HG03060 (cell line): ENCODE results near the gene SPINK1.
"Not testable (repeated sequence)": the region's sequence is repeated elsewhere in the genome, so short reads cannot be mapped to it uniquely, and the experiment has no call there.

Experiments used
- ATAC-seq: cut with Tn5 transposase; IDR thresholded peaks from one replicate; pipeline ENCODE4 v1.9.1; 2021; ENCODE audit warnings: low read depth, moderate number of reproducible peaks; ENCODE audit not compliant: unreplicated experiment

SPINK1 gene, protein sequence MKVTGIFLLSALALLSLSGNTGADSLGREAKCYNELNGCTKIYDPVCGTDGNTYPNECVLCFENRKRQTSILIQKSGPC

DNA sequence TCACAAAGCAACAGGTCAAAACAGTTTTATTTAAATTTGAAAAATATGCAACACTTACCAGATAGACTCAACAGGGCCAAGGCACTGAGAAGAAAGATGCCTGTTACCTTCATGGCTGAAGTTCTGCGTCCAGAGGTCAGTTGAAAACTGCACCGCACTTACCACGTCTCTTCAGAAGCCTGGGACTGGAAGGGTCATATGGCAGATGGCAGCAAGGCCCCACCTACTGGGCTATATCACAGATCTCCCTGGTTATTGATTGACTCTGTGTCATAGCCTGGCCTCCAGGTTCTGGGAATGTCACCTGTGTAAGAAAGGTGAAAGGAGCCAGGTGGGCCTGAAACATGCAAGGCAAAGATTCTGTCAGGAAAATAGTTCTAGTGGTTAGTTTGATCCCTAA lies at the start of gene SPINK1:
TSS of gene SPINK1 (minus strand) at position 207 of the 400 bp plus-strand sequence. CDS start at position 113, 94 bp downstream.
- ATAC-seq: no peak

DNA sequence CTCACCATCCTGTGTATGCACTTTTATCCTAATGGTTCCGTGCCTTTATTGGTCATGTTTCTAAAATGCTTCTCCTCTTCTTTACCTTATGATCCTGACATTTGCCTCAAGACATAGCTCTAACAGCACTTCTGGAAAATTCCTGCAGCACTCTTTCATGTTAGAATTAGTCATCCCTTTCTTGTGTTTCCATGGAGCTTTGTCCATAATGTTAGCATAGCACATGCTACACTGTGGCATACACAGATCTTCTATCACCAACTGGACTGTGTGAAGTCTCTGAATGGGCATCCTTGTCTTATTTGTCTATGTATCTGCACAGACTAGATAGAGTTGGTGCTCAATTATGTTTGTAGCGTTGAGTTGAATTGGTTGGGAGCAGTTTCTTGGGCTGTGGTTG lies 49.0 kb upstream of the SPINK1 start:
- no peak for ATAC-seq

DNA sequence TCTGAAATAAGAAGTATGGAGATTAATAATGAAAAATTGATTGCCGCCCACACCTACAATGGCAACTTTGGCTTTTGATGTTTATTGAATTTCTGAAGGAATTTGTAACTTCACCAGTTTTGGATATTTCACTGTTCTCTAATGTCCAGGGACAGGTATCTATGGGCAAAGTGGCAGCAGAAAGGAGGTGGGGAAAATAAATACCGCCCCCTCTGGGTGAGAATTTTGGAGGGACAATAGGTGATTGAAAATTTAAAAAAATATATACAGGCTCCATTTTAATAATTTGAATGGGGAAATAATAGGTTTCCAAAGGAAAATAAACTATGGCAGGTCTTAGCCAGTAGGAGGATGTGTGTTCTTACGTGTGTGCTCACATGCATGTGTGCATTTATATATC lies 48.3 kb upstream of the SPINK1 start:
- ATAC-seq: no peak

- ATAC-seq: no peak
Measured at GRCh38 chr5:147878066-147878759, 46.7 kb upstream of the SPINK1 start, which contains the start of gene SCGB3A2. Gene SCGB3A2 (plus strand): TSS chr5:147878711. CDS start chr5:147878804, 93 bp downstream.

- ATAC-seq: no peak
Measured at GRCh38 chr5:147876626-147877025, 45.2 kb upstream of the SPINK1 start.

- ATAC-seq: no peak
Measured at GRCh38 chr5:147876141-147876540, 44.7 kb upstream of the SPINK1 start.

- no peak for ATAC-seq
Measured at GRCh38 chr5:147874910-147875367, 43.5 kb upstream of the SPINK1 start.

DNA sequence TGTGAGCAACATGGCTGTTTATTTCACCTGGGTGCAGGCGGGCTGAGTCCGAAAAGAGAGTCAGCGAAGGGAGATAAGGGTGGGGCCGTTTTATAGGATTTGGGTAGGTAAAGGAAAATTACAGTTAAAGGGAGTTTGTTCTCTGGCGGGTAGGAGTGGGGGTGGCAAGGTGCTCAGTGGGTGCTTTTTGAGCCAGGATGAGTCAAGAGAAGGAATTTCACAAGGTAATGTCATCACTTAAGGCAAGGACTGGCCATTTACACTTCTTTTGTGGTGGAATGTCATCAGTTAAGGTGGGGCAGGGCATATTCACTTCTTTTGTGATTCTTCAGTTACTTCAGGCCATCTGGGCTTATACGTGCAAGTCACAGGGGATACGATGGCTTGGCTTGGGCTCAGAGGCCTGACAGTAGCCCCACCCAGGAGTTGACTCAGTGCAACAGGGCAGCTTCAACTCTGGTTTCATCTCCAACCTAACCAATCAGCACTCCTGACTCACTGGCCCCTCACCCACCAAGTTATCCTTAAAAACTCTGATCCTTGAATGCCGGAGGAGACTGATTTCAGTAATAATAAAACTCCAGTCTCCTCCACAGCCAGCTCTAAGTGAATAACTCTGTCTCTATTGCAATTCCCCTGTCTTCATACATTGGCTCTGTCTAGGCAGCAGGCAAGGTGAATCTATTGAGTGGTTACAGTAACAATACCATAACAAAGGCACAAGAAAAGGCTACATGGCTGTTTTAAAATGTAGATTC lies 42.8 kb upstream of the SPINK1 start:
- not testable (repeated sequence) for ATAC-seq

- ATAC-seq: not testable (repeated sequence)
Measured at GRCh38 chr5:147872744-147873435, 41.4 kb upstream of the SPINK1 start.

DNA sequence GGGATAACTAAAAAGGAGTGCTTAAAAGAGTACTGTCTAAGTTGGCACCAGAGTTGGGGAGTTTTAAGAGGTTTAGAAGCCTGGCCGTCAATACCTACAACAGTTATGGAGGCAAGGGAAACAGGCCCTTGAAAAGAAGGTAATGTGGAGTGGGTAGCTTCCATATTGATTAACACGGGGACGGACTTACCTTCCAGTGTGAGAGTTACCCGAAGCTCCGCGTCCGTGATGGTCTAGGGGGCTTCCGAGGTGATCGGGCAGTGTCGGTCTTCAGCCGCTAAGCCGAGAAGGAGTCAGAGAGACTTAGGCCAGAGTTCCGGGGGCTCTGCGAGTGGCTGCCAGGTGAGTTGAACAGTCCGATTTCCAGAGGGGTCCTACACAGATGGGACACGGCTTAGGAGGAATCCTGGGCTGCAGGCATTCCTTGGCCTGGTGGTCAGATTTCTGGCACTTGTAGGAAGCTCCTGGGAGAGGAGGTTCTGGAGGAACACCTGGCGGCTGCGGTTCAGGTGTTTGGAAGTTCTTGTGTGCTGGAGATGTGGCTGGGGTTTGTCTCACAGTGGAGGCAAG lies 40.6 kb upstream of the SPINK1 start:
- ATAC-seq: not testable (repeated sequence)

DNA sequence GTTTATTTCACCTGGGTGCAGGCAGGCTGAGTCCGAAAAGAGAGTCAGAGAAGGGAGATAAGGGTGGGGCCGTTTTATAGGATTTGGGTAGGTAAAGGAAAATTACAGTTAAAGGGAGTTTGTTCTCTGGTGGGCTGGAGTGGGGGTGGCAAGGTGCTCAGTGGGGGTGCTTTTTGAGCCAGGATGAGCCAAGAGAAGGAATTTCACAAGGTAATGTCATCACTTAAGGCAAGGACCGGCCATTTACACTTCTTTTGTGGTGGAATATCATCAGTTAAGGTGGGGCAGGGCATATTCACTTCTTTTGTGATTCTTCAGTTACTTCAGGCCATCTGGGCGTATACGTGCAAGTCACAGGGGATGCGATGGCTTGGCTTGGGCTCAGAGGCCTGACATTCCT lies 38.4 kb upstream of the SPINK1 start:
- ATAC-seq: not testable (repeated sequence)

GRCh38 chr5:147869112-147869511 lies 37.6 kb upstream of the SPINK1 start:
- no peak for ATAC-seq

DNA sequence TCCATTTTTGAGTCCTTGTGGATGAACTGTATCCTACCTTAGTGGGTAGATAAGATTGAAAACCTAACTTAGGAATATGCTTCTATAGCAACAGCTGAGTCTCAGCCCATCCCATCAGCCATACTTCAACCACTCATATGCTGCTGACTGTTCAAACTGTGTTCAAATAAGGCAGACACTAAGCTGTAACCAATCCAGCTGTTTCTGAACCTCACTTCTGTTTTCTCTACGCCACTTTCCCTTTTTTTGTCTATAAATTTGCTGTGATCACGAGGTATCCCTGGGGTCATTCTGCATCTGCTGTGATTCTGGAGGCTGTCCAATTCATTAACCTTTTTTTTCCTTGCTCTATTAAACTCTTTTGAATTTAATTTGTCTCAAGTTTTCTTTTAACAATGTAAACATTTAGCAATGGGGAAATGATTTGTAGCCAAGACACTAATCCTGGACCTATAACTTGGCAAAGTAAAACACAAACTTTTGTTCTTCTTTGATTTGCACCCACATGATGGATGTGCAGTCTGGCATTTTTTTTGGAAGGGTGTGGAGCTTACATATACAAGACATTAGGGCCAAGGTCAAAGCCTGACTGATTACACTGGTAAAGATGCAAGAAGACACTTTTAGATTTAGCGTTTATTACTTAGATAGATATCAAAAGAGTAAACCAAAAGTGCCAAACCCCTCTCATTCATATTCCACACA lies 32.1 kb upstream of the SPINK1 start:
- ATAC-seq: no peak

DNA sequence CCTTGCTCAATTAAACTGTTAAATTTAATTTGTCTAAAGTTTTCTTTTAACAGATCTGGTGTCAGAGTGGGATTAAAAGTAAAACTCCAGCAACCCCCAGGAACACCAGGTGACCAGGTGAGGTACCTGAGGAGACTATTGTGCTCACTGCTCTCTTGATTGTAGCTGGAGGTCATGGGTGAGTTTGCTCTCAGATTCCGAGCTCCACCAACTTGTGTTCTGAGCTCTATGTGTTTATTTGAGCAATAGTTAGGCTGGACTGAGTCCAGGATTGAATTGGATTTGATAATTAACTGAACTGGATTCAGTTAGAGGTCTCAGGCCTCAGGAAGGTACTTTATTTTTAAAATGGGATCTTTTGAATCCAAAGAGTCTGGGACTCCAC lies 29.2 kb upstream of the SPINK1 start:
- ATAC-seq: no peak

DNA sequence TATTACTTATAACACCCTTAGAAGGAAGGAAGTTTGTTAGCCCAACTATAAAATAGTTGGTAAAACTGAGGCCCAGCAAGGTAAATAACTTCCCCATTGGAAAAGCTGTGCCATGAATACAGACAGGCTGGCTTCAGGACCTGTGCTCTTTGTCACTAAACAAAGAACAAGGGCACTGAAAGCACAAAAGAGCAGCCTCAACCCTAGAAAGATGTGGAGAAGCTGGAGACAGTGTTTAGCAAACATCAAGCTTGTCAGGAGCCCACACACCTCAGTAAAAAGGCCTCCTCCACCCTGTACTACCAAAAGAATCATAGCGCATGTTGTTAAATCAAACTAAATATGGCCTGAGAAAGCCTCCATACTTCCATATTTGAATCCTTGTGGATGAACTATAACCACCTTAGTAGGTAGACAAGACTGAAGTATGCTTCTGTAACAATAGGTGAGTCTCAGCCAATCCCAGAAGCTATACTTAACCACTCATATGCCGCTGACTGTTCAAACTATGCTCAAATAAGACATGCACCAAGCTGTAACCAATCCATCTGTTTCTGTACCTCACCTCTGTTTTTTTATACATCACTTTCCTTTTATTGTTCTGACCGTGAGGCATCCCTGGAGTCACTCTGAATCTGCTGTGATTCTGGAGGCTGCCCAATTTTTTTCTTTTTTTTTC lies 28.6 kb upstream of the SPINK1 start:
- no peak for ATAC-seq

DNA sequence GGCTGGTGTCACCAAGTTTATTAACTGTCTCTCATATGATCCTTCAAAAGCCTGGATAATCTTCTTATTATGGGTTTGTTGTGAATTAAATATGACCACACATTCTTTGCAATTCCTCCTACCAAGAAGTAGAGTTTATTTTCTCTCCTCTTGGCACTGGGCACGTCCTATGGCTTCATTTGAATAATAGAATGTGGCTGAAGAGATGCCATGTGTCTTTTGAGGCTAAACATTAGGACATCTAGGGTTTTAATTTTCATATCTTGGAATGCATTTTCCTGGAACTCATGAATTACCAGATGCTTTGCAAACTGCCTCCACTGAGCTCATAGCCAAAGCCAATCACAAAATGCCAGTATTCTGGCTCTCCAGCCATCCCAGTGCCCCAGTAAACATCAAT lies 27.1 kb upstream of the SPINK1 start:
- ATAC-seq: no peak

- peak; percentile 73 for ATAC-seq
Measured at GRCh38 chr5:147857302-147858129, 26.0 kb upstream of the SPINK1 start.

GRCh38 chr5:147856801-147857200 lies 25.3 kb upstream of the SPINK1 start:
- no peak for ATAC-seq

GRCh38 chr5:147855774-147856069 lies 24.3 kb upstream of the SPINK1 start:
- ATAC-seq: no peak
